NCI-H748 (cell line): Measurements from ENCODE around the gene LHFPL6.
A peak's percentile ranks its signal among the peaks of the same experiment; 100 is the strongest.

Source experiments
- DNase-seq: peaks from one replicate; lab custom pipeline; 2025; ENCODE audit not compliant: unreplicated experiment; lab: John Stamatoyannopoulos, UW

The LHFPL6 gene

GRCh38 chr13:39602614-39603366 lies at the start of gene LHFPL6:
Gene LHFPL6, minus strand, starts transcription at chr13:39603193.
- peak; percentile 90 for DNase-seq

- no peak for DNase-seq
Observed at GRCh38 chr13:39646122-39646521, 43.1 kb upstream of the LHFPL6 start.

- no peak for DNase-seq
Observed at GRCh38 chr13:39641645-39642044, 38.7 kb upstream of the LHFPL6 start.

GRCh38 chr13:39637890-39638289 lies 34.9 kb upstream of the LHFPL6 start:
- no peak for DNase-seq

GRCh38 chr13:39635564-39635963 lies 32.6 kb upstream of the LHFPL6 start:
- no peak for DNase-seq

GRCh38 chr13:39632994-39633393 lies 30.0 kb upstream of the LHFPL6 start:
- no peak for DNase-seq

- no peak for DNase-seq
Observed at GRCh38 chr13:39631307-39631706, 28.3 kb upstream of the LHFPL6 start.

- no peak for DNase-seq
Observed at GRCh38 chr13:39623466-39623865, 20.5 kb upstream of the LHFPL6 start.

- DNase-seq = no peak
Observed at GRCh38 chr13:39618561-39618960, 15.6 kb upstream of the LHFPL6 start.

- DNase-seq = peak; percentile 76
Observed at GRCh38 chr13:39616087-39616694, 13.2 kb upstream of the LHFPL6 start.

GRCh38 chr13:39612023-39612637 lies 9.1 kb upstream of the LHFPL6 start:
- DNase-seq = peak; percentile 83

GRCh38 chr13:39607876-39608275 lies 4.9 kb upstream of the LHFPL6 start:
- no peak for DNase-seq

- DNase-seq = no peak
Observed at GRCh38 chr13:39605677-39606320, 2.8 kb upstream of the LHFPL6 start.

GRCh38 chr13:39604756-39605155 lies 1.8 kb upstream of the LHFPL6 start:
- no peak for DNase-seq

- peak; percentile 56 for DNase-seq
Observed at GRCh38 chr13:39603424-39603947, 493 bp upstream of the LHFPL6 start.

- DNase-seq = no peak
Observed at GRCh38 chr13:39602277-39602613, 748 bp downstream of the LHFPL6 start.

- DNase-seq = no peak
Observed at GRCh38 chr13:39601636-39602035, 1.4 kb downstream of the LHFPL6 start.

GRCh38 chr13:39600766-39601165 lies 2.2 kb downstream of the LHFPL6 start:
- DNase-seq = peak; percentile 42

- no peak for DNase-seq
Observed at GRCh38 chr13:39599842-39600241, 3.2 kb downstream of the LHFPL6 start.

GRCh38 chr13:39599012-39599411 lies 4.0 kb downstream of the LHFPL6 start:
- no peak for DNase-seq

- no peak for DNase-seq
Observed at GRCh38 chr13:39597838-39598237, 5.2 kb downstream of the LHFPL6 start.

GRCh38 chr13:39596685-39597084 lies 6.3 kb downstream of the LHFPL6 start:
- DNase-seq = no peak
